Lung (tissue), 12 donors: ENCODE results near the gene RNPC3. TPM values are rescaled to one million over a fixed set of nuclear protein-coding genes. Genes with fewer than 3 reads are reported as not detected.
"Not testable (repeated sequence)": the region's sequence is repeated elsewhere in the genome, so short reads cannot be mapped to it uniquely, and the experiment has no call there.

Source experiments
- ATAC-seq: fragments of 200-7000 bp; cut with Tn5 transposase; one replicate; pipeline ENCODE4 v1.9.1; 2020; ENCODE audit warnings: moderate number of reproducible peaks; ENCODE audit not compliant: insufficient read depth, low FRiP score
- DNase-seq, 3 donors: peaks; one replicate each; pipeline ENCODE4 v3.0.0-alpha.2; 2013 to 2017
- H3K27ac ChIP-seq, 2 donors: one replicate each; pipeline ENCODE4 v1.5.1; 2013; ENCODE audit warnings: mild to moderate bottlenecking in 2 of 2, moderate library complexity in 2 of 2, control low read depth in 1 of 2, inconsistent platforms in 1 of 2, low read depth in 1 of 2, low read length in 1 of 2
- H3K27me3 ChIP-seq, 3 donors: one replicate each; pipeline ENCODE4 v1.5.1; 2013; ENCODE audit warnings: low read length in 2 of 3; ENCODE audit not compliant: control insufficient read depth in 3 of 3, insufficient read depth in 3 of 3
- H3K36me3 ChIP-seq, 4 donors: one replicate each; pipeline ENCODE4 v1.5.1; 2013; ENCODE audit warnings: low read length in 4 of 4, mild to moderate bottlenecking in 1 of 4, moderate library complexity in 1 of 4; ENCODE audit not compliant: control insufficient read depth in 4 of 4, insufficient read depth in 4 of 4
- H3K4me1 ChIP-seq, 5 donors: one replicate each; pipeline ENCODE4 v1.5.1; 2013; ENCODE audit warnings: low read length in 5 of 5, mild to moderate bottlenecking in 2 of 5, moderate library complexity in 1 of 5; ENCODE audit not compliant: control insufficient read depth in 5 of 5, insufficient read depth in 5 of 5
- H3K4me3 ChIP-seq: one replicate; pipeline ENCODE4 v1.5.1; 2013; ENCODE audit warnings: mild to moderate bottlenecking, control low read depth, moderate library complexity
- H3K9ac ChIP-seq, 2 donors: one replicate each; pipeline ENCODE4 v1.5.1; 2013; ENCODE audit warnings: low read length in 2 of 2, control low read depth in 1 of 2; ENCODE audit not compliant: insufficient read depth in 1 of 2
- H3K9me3 ChIP-seq, 4 donors: one replicate each; pipeline ENCODE4 v1.5.1; 2013; ENCODE audit warnings: low read length in 3 of 4, mild to moderate bottlenecking in 1 of 4, moderate library complexity in 1 of 4; ENCODE audit not compliant: control insufficient read depth in 4 of 4, insufficient read depth in 3 of 4
- WGBS, 2 donors: extraction: QIAGEN DNeasy Blood & Tissue Kit; methylation state at CpG; one replicate each; pipeline ENCODE4 v1.1.7; 2013; 5-methylcytosine and 5-hydroxymethylcytosine counted together
- polyA plus RNA-seq, 2 donors: library from polyadenylated mRNA; stranded (reverse); fragments of 200-250 nt; gene quantifications; one replicate each; pipeline ENCODE4 v1.2.1, GENCODE V29; 2013
- total RNA-seq, 2 donors: library from RNA; depleted of rRNA in 1 of 2; stranded (reverse); fragments of >200 nt in 1 of 2; gene quantifications; one replicate each; pipeline ENCODE4 v1.2.1, GENCODE V29; 2014 to 2021
- TF ChIP-seq, protein P1 (sequence below): IDR thresholded peaks from 2 replicates; pipeline ENCODE4 v1.5.1; 2012; ENCODE audit warnings: mild to moderate bottlenecking; ENCODE audit errors: control extremely low read depth, extremely low read depth
- donor health status: control.
- donor health status: control.
- donor health status: Bipolar disorder and iron deficiency.
- donor health status: healthy.
- donor health status: DM: yes; HTN: yes; CAD: no.

RNPC3 gene
- total and polyA plus RNA-seq, 4 donors = 10.5 to 60.5 (median 18.2) TPM

DNA sequence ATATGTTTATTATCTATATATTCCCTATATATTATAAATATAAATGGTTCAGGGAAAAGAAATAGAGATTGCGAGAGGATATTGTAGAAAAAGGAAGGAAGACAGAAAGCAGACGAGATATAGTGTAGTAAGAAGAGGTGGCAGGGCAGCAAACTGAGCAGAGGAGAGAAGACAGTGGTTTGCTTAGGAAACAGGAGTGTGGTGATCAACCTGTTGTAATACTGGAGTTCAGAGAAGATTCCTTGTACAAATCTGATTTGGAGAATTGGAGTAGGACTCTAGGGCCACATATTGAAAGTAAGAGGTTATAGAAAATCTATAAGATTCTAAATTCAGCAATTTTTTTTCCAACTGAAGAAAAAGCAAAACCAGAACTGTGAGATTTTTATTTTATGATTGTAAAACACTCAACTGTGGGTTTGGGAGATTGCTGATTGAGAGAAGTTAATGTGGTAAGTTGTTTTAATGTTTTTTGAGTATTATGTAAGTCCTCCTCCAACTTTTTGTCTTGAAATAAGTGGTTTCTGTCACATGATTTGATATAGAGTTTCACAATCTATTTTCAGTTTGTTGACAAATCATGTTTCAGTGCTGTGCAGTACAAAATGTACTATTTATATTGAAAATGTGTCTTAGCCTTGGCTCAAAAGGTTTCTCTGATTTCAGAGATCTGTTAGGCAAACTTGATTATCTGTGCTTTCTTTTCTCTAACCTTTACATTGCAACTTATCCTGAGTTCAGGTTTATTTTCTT is 36.3 kb downstream of the RNPC3 start:
- H3K9me3 ChIP-seq = no peaks in the 10 kb centered on the region
- ATAC-seq (peak; percentile 62), DNase-seq (peak in 2 of 3 donors; percentile 4 to 33)
- H3K9ac ChIP-seq = no peak overlapping the region
- WGBS, 2 donors = 23 to 47% methylated on average over 2 of the region's 2 CpGs
- H3K4me3 ChIP-seq = no peak overlapping the region
- TF ChIP-seq, protein P1, sequence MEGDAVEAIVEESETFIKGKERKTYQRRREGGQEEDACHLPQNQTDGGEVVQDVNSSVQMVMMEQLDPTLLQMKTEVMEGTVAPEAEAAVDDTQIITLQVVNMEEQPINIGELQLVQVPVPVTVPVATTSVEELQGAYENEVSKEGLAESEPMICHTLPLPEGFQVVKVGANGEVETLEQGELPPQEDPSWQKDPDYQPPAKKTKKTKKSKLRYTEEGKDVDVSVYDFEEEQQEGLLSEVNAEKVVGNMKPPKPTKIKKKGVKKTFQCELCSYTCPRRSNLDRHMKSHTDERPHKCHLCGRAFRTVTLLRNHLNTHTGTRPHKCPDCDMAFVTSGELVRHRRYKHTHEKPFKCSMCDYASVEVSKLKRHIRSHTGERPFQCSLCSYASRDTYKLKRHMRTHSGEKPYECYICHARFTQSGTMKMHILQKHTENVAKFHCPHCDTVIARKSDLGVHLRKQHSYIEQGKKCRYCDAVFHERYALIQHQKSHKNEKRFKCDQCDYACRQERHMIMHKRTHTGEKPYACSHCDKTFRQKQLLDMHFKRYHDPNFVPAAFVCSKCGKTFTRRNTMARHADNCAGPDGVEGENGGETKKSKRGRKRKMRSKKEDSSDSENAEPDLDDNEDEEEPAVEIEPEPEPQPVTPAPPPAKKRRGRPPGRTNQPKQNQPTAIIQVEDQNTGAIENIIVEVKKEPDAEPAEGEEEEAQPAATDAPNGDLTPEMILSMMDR = no peak
- peaks cover 0 to 6% (median under 1%) of the 10 kb centered on the region in 4 donors for H3K36me3 ChIP-seq
- no peaks in the 10 kb centered on the region for H3K4me1 ChIP-seq
- H3K27me3 ChIP-seq = no peaks in the 10 kb centered on the region
- peak overlapping the region; percentile 23 to 70 for H3K27ac ChIP-seq

DNA sequence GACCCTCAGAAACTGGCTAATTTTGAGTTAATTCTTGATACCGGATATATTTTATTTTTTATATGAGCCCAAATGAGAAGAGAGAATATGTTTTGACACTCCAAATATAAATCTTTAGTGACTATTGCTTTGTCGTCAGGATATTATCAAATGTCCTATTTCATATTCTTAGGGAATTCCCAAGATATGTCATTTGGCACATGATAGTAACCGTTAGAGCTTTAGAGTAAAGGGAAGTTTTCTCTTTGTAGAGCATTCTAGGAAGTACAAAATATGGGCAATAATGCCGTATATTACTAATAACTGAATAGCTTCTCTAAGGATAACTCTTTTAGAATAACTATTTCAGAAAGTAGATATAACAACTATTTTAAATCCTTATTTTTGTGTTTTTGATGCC is 37.6 kb downstream of the RNPC3 start:
- Histone ChIP-seq H3K36me3 (no peaks in the 10 kb centered on the region), H3K4me1 (no peaks in the 10 kb centered on the region), H3K9me3 (no peaks in the 10 kb centered on the region), H3K27ac (no peak overlapping the region), H3K4me3 (no peak overlapping the region), H3K27me3 (no peaks in the 10 kb centered on the region), H3K9ac (no peak overlapping the region)
- 79 to 80% methylated on average over 4 of the region's 4 CpGs for WGBS, 2 donors
- no peak for ATAC-seq
- no peak for DNase-seq
- TF ChIP-seq, protein P1 = no peak

- H3K9me3 ChIP-seq = peaks cover 0 to 7% (median 0%) of the 10 kb centered on the region in 4 donors
- TF ChIP-seq, protein P1 = no peak
- no peaks in the 10 kb centered on the region for H3K27me3 ChIP-seq
- WGBS, 2 donors = 98% methylated on average over 7 of the region's 7 CpGs
- no peak overlapping the region for H3K27ac ChIP-seq
- no peaks in the 10 kb centered on the region for H3K4me1 ChIP-seq
- DNase-seq (no peak), ATAC-seq (no peak)
- H3K9ac ChIP-seq = no peak overlapping the region
- peaks cover 0 to 5% (median 2%) of the 10 kb centered on the region in 4 donors for H3K36me3 ChIP-seq
- no peak overlapping the region for H3K4me3 ChIP-seq
Measured at GRCh38 chr1:103569493-103569892, 44.0 kb downstream of the RNPC3 start.

DNA sequence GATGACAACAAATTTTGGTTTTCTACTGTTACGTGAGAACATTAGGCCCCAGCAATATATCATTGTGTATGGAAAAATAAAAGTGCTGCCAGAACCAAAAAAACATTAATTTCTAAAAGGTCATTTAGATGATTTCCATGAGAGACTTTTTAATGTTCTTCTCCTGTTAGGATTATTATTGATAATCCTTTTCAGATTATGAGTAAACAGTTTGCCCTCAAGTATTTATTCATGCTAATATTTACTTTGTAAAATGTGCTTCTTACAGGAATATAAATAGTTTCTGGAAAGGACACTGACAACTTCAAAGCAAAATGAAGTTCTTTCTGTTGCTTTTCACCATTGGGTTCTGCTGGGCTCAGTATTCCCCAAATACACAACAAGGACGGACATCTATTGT is 45.8 kb downstream of the RNPC3 start, which contains the start of gene AMY2B:
Gene AMY2B (plus strand): TSS at position 301 of the 400 bp plus-strand sequence. CDS start 14 bp downstream, at position 315.
- H3K4me3 ChIP-seq, H3K9ac ChIP-seq, ATAC-seq, H3K36me3 ChIP-seq, H3K27me3 ChIP-seq, H3K4me1 ChIP-seq, H3K27ac ChIP-seq, DNase-seq, H3K9me3 ChIP-seq: not testable (repeated sequence)
- 96 to 97% methylated on average over 1 to 2 of the region's 2 CpGs for WGBS, 2 donors
